ENCODE measurements around the gene IL17RC.
"Not testable (repeated sequence)": the region's sequence is repeated elsewhere in the genome, so short reads cannot be mapped to it uniquely, and the experiment has no call there.

DNA sequence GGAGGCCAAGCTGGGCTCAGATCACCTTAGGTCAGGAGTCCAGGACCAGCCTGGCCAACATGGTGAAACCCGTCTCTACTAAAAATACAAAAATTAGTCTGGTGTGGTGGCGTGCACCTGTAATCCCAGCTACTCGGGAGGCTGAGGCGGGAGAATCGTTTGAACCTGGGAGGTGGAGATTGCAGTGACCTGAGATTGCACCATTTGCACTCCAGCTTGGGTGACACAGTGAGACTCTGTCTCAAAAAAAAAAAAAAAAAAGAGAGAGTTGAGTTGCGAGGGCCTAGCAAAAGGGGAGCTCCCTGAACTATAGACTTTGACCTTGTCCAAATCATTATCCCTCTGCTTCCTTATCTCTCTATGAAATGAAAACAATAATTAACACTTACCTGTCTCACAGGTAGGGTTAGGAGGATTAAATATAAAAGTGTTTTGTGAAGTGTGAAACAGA is 15.9 kb upstream of the IL17RC start:
- TF ChIP-seq, protein P1, sequence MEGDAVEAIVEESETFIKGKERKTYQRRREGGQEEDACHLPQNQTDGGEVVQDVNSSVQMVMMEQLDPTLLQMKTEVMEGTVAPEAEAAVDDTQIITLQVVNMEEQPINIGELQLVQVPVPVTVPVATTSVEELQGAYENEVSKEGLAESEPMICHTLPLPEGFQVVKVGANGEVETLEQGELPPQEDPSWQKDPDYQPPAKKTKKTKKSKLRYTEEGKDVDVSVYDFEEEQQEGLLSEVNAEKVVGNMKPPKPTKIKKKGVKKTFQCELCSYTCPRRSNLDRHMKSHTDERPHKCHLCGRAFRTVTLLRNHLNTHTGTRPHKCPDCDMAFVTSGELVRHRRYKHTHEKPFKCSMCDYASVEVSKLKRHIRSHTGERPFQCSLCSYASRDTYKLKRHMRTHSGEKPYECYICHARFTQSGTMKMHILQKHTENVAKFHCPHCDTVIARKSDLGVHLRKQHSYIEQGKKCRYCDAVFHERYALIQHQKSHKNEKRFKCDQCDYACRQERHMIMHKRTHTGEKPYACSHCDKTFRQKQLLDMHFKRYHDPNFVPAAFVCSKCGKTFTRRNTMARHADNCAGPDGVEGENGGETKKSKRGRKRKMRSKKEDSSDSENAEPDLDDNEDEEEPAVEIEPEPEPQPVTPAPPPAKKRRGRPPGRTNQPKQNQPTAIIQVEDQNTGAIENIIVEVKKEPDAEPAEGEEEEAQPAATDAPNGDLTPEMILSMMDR (IDR thresholded peaks at IDR 0.05) = not testable (repeated sequence)
- TF ChIP-seq POLR2A (IDR thresholded peaks at IDR 0.05) = not testable (repeated sequence)
